ENCODE measurements around the gene GPRC5B. TPM values are rescaled to one million over a fixed set of nuclear protein-coding genes. Genes with fewer than 3 reads are reported as not detected.

GPRC5B gene
- total RNA-seq, 1 donor from 2014 or later, result 38.6 TPM

GRCh38 chr16:19830902-19831560 is 53.6 kb downstream of the GPRC5B start:
- no peaks in the 10 kb centered on the region for H3K27me3 ChIP-seq (ENCODE audit: control insufficient read depth in 3 of 3, insufficient read depth in 3 of 3, low read length in 3 of 3)
- H3K4me1 ChIP-seq (ENCODE audit: control insufficient read depth in 3 of 3, insufficient read depth in 3 of 3, low read length in 3 of 3), result peaks cover 16 to 24% (median 20%) of the 10 kb centered on the region in 3 donors
- peak overlapping the region; percentile 89 for H3K27ac ChIP-seq (ENCODE audit: low read depth, low read length)
- H3K36me3 ChIP-seq (ENCODE audit: control insufficient read depth in 3 of 3, insufficient read depth in 3 of 3, low read length in 3 of 3), result peaks cover 0 to 3% (median 2%) of the 10 kb centered on the region in 3 donors
- peak overlapping the region in 2 of 3 donors; percentile 9 to 37 for H3K4me3 ChIP-seq (ENCODE audit: low read length in 3 of 3)
- H3K9me3 ChIP-seq (ENCODE audit: control insufficient read depth in 3 of 3, low read length in 3 of 3), result no peaks in the 10 kb centered on the region
- H3K9ac ChIP-seq (ENCODE audit: low read depth in 1 of 3, low read length in 3 of 3), result peak overlapping the region in 2 of 3 donors; percentile 0 to 67

DNA sequence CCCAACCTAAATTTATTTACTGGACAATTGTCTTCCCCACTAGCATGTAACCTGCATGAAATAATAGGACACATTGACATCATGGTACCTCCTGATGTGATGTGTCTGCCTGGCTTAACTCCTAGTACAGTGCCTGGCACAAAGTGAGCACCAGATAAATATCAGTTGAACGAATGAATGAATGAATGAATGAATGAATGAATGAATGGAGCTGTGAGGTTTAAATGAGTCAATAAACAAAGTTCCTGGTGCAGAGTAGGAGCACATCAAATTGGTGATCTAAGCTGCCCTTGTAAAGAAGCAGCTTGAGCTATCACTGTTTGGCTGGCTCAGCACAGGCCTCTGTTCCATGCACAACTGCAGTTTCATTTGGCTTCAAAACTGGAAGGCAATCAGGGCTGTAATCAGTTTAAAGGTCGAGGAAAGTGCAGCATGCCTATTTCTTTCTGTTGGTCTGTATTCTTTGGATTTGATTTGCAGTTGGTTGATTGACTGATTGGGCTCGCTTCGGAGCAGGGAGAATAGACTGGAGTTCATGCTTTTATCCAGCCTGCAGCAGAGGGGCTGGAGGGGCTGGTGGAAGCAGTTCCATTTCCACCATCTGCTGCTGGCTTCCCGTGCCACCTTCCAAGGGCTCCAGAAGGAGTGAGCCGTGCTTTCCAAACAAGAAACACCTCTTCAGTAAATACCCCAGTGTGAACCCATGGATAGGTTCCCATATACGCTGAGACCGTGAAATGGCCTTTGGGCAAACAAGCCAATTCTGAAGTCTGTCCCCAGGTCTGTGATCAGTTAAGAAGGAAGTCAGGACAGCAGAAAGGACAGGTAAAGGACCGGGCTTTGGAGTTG is 54.6 kb downstream of the GPRC5B start:
- Histone ChIP-seq H3K4me3 (ENCODE audit: low read length in 3 of 3) (no peak overlapping the region), H3K9me3 (ENCODE audit: control insufficient read depth in 3 of 3, low read length in 3 of 3) (no peaks in the 10 kb centered on the region), H3K9ac (ENCODE audit: low read depth in 1 of 3, low read length in 3 of 3) (peak overlapping the region in 1 of 3 donors; percentile 26), H3K36me3 (ENCODE audit: control insufficient read depth in 3 of 3, insufficient read depth in 3 of 3, low read length in 3 of 3) (peaks cover 0 to 3% (median 2%) of the 10 kb centered on the region in 3 donors), H3K27me3 (ENCODE audit: control insufficient read depth in 3 of 3, insufficient read depth in 3 of 3, low read length in 3 of 3) (no peaks in the 10 kb centered on the region), H3K27ac (ENCODE audit: low read depth, low read length) (peak overlapping the region; percentile 89), H3K4me1 (ENCODE audit: control insufficient read depth in 3 of 3, insufficient read depth in 3 of 3, low read length in 3 of 3) (peaks cover 16 to 24% (median 18%) of the 10 kb centered on the region in 3 donors)

GRCh38 chr16:19824216-19824615 is 60.4 kb downstream of the GPRC5B start:
- Histone ChIP-seq H3K27ac (ENCODE audit: low read depth, low read length) (no peak overlapping the region), H3K9ac (ENCODE audit: low read depth in 1 of 3, low read length in 3 of 3) (no peak overlapping the region), H3K36me3 (ENCODE audit: control insufficient read depth in 3 of 3, insufficient read depth in 3 of 3, low read length in 3 of 3) (peaks cover 0 to 3% (median 2%) of the 10 kb centered on the region in 3 donors), H3K9me3 (ENCODE audit: control insufficient read depth in 3 of 3, low read length in 3 of 3) (no peaks in the 10 kb centered on the region), H3K4me1 (ENCODE audit: control insufficient read depth in 3 of 3, insufficient read depth in 3 of 3, low read length in 3 of 3) (no peaks in the 10 kb centered on the region), H3K27me3 (ENCODE audit: control insufficient read depth in 3 of 3, insufficient read depth in 3 of 3, low read length in 3 of 3) (no peaks in the 10 kb centered on the region), H3K4me3 (ENCODE audit: low read length in 3 of 3) (no peak overlapping the region)

DNA sequence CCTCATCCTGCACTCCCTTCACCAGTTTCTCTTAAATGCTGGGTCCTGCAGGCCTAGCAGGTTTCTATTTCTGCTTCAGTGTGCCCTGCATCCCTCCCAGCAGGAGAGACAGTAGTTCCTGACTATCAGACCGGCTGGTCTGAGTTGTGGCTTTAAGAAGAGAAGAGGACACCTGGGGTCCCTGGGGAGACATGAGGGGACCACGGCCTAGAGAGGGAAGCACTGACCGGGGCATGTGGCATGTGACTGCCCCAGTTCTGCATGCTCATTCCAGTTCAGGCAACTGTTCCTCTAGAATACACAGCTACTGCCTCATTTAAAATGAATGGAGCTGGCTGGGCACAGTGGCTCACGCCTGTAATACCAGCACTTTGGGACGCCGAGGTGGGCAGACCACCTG is 61.3 kb downstream of the GPRC5B start:
- Histone ChIP-seq H3K9ac (ENCODE audit: low read depth in 1 of 3, low read length in 3 of 3) (no peak overlapping the region), H3K27me3 (ENCODE audit: control insufficient read depth in 3 of 3, insufficient read depth in 3 of 3, low read length in 3 of 3) (no peaks in the 10 kb centered on the region), H3K4me1 (ENCODE audit: control insufficient read depth in 3 of 3, insufficient read depth in 3 of 3, low read length in 3 of 3) (no peaks in the 10 kb centered on the region), H3K36me3 (ENCODE audit: control insufficient read depth in 3 of 3, insufficient read depth in 3 of 3, low read length in 3 of 3) (peaks cover 0 to 3% (median 2%) of the 10 kb centered on the region in 3 donors), H3K4me3 (ENCODE audit: low read length in 3 of 3) (no peak overlapping the region), H3K9me3 (ENCODE audit: control insufficient read depth in 3 of 3, low read length in 3 of 3) (no peaks in the 10 kb centered on the region), H3K27ac (ENCODE audit: low read depth, low read length) (no peak overlapping the region)

- H3K4me3 ChIP-seq (ENCODE audit: low read length in 3 of 3), result no peak overlapping the region
- no peaks in the 10 kb centered on the region for H3K4me1 ChIP-seq (ENCODE audit: control insufficient read depth in 3 of 3, insufficient read depth in 3 of 3, low read length in 3 of 3)
- peaks cover 0 to 3% (median 2%) of the 10 kb centered on the region in 3 donors for H3K36me3 ChIP-seq (ENCODE audit: control insufficient read depth in 3 of 3, insufficient read depth in 3 of 3, low read length in 3 of 3)
- H3K9me3 ChIP-seq (ENCODE audit: control insufficient read depth in 3 of 3, low read length in 3 of 3), result no peaks in the 10 kb centered on the region
- H3K27me3 ChIP-seq (ENCODE audit: control insufficient read depth in 3 of 3, insufficient read depth in 3 of 3, low read length in 3 of 3), result no peaks in the 10 kb centered on the region
- no peak overlapping the region for H3K9ac ChIP-seq (ENCODE audit: low read depth in 1 of 3, low read length in 3 of 3)
- H3K27ac ChIP-seq (ENCODE audit: low read depth, low read length), result no peak overlapping the region
These were observed 62.1 kb downstream of the GPRC5B start for GRCh38 chr16:19822533-19822932.

- no peaks in the 10 kb centered on the region for H3K27me3 ChIP-seq (ENCODE audit: control insufficient read depth in 3 of 3, insufficient read depth in 3 of 3, low read length in 3 of 3)
- no peaks in the 10 kb centered on the region for H3K9me3 ChIP-seq (ENCODE audit: control insufficient read depth in 3 of 3, low read length in 3 of 3)
- H3K27ac ChIP-seq (ENCODE audit: low read depth, low read length), result no peak overlapping the region
- H3K36me3 ChIP-seq (ENCODE audit: control insufficient read depth in 3 of 3, insufficient read depth in 3 of 3, low read length in 3 of 3), result no peaks in the 10 kb centered on the region
- no peak overlapping the region for H3K9ac ChIP-seq (ENCODE audit: low read depth in 1 of 3, low read length in 3 of 3)
- H3K4me3 ChIP-seq (ENCODE audit: low read length in 3 of 3), result no peak overlapping the region
- no peaks in the 10 kb centered on the region for H3K4me1 ChIP-seq (ENCODE audit: control insufficient read depth in 3 of 3, insufficient read depth in 3 of 3, low read length in 3 of 3)
These were observed 66.8 kb downstream of the GPRC5B start for GRCh38 chr16:19817875-19818274.

DNA sequence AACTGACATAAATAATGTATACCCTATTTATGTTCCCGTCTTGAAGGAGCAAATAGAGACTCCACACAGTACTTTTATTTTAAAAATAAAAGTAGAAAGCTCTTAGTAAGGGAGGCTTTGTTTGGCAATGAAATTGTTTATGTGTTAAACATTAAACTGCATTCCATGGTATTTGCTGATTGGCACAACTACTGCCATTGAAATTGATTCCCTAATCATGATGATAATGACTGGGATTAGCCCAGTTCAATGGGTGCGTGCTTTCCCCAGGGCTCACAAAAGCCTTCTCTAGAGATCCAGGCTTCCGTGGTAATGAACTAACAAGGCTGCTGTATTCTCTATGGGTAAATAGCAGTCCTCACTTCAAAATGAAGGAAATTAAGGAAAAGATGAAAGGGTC is 67.5 kb downstream of the GPRC5B start:
- Histone ChIP-seq H3K27ac (ENCODE audit: low read depth, low read length) (no peak overlapping the region), H3K9ac (ENCODE audit: low read depth in 1 of 3, low read length in 3 of 3) (no peak overlapping the region), H3K4me1 (ENCODE audit: control insufficient read depth in 3 of 3, insufficient read depth in 3 of 3, low read length in 3 of 3) (no peaks in the 10 kb centered on the region), H3K9me3 (ENCODE audit: control insufficient read depth in 3 of 3, low read length in 3 of 3) (no peaks in the 10 kb centered on the region), H3K4me3 (ENCODE audit: low read length in 3 of 3) (no peak overlapping the region), H3K27me3 (ENCODE audit: control insufficient read depth in 3 of 3, insufficient read depth in 3 of 3, low read length in 3 of 3) (no peaks in the 10 kb centered on the region), H3K36me3 (ENCODE audit: control insufficient read depth in 3 of 3, insufficient read depth in 3 of 3, low read length in 3 of 3) (no peaks in the 10 kb centered on the region)

- Histone ChIP-seq H3K27me3 (ENCODE audit: control insufficient read depth in 3 of 3, insufficient read depth in 3 of 3, low read length in 3 of 3) (no peaks in the 10 kb centered on the region), H3K4me1 (ENCODE audit: control insufficient read depth in 3 of 3, insufficient read depth in 3 of 3, low read length in 3 of 3) (peaks cover 0 to 3% (median 0%) of the 10 kb centered on the region in 3 donors), H3K9ac (ENCODE audit: low read depth in 1 of 3, low read length in 3 of 3) (no peak overlapping the region), H3K27ac (ENCODE audit: low read depth, low read length) (no peak overlapping the region), H3K9me3 (ENCODE audit: control insufficient read depth in 3 of 3, low read length in 3 of 3) (no peaks in the 10 kb centered on the region), H3K36me3 (ENCODE audit: control insufficient read depth in 3 of 3, insufficient read depth in 3 of 3, low read length in 3 of 3) (no peaks in the 10 kb centered on the region), H3K4me3 (ENCODE audit: low read length in 3 of 3) (no peak overlapping the region)
These were observed 69.2 kb downstream of the GPRC5B start for GRCh38 chr16:19815418-19815817.

DNA sequence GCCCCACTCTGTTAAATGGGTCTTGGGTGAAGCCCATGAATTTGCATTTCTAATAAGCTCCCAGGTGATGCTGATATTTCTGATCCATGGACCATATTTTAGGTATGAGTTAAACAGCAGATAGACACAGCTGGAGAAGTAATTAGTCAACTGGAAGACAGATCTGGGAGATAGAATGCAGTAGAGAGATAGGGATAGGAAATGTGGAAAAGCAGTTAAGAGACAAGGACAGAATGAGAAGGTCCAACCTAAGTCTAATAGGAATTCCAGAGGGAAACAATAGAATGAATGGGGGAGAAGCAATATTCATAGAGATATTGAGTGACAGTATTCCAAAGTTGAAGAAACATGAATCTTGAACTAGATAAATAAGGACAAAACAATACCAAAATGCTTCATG is 71.7 kb downstream of the GPRC5B start:
- Histone ChIP-seq H3K4me3 (ENCODE audit: low read length in 3 of 3) (no peak overlapping the region), H3K4me1 (ENCODE audit: control insufficient read depth in 3 of 3, insufficient read depth in 3 of 3, low read length in 3 of 3) (peaks cover 16 to 22% (median 18%) of the 10 kb centered on the region in 3 donors), H3K9me3 (ENCODE audit: control insufficient read depth in 3 of 3, low read length in 3 of 3) (no peaks in the 10 kb centered on the region), H3K27ac (ENCODE audit: low read depth, low read length) (no peak overlapping the region), H3K36me3 (ENCODE audit: control insufficient read depth in 3 of 3, insufficient read depth in 3 of 3, low read length in 3 of 3) (no peaks in the 10 kb centered on the region), H3K9ac (ENCODE audit: low read depth in 1 of 3, low read length in 3 of 3) (no peak overlapping the region), H3K27me3 (ENCODE audit: control insufficient read depth in 3 of 3, insufficient read depth in 3 of 3, low read length in 3 of 3) (no peaks in the 10 kb centered on the region)

Data from skeletal muscle tissue (tissue), 4 donors.